Measurements from ENCODE around the gene CNNM1.

Gene CNNM1

DNA sequence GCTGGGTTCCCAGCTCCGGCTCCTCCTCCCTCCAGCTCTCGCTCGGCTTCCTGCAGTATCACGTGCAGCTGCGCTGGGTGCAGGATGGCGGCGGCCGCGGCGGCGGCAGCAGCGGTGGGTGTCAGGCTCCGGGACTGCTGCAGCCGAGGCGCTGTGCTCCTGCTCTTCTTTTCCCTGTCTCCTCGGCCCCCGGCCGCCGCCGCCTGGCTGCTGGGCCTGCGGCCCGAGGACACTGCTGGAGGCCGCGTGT lies at the start of gene CNNM1:
CNNM1 (plus strand) TSS at position 53 of the 250 bp plus-strand sequence; CDS start at position 85, 32 bp downstream.
- peak; percentile 9 for DNase-seq (ENCODE audit: low spot score)

DNA sequence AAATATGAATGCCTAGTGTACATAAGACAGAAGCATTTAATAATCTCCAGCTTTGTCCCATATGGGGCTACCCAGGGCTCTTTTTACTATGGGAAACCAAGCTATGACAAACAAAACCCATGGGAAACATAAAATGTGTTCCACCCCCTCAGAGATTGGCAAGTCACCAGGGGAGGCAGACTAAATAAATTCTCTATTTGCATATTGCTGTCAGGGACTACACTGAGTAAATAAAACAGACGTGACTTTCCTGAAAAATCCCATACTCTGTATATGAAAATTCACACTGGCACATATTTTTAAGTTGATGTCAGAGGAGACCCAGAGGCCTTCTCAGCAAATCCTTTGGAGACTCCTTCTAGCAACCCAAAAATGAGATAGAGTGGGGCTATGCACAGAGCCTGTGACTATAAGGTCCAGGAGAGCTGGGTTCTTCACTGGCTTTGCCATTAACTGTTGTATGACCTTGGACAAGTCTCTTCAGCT lies 49.5 kb upstream of the CNNM1 start:
- no peak for DNase-seq (ENCODE audit: low spot score)

DNA sequence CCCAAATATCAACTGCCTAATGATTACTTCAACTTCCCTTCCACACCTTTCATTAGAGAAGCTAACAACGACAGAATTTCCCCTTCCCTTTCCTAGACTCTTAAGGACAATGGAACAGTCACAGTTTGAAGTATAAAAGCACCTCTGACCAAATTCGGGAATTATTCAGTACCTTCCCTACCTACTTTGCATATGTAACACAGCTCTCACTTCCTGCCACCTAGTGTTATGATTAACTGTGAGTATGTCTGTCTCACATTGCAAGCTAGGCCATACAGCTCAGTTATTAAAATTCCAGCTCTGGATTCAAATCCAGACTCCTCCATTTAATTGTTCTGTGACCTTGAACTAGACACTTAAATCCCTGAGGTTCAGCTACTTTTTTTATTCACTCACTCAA lies 48.7 kb upstream of the CNNM1 start:
- no peak for DNase-seq (ENCODE audit: low spot score)

DNA sequence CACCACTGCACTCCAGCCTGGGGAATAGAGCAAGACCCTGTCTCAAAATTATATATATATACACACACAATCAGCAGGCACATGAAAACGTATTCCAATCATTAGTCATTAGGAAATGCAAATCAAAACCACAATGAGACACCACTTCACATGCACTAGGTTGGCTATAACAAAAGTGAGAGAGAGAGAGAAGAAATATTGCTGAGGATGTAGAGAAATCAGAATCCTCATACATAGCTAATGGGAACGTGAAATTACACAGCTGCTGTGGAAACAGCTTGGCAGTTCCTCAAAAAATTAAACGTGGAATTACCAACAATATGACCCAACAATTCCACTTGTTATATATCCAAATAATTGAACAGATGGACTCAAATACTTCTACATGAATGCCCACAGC lies 43.3 kb upstream of the CNNM1 start:
- DNase-seq (ENCODE audit: low spot score): no peak

DNA sequence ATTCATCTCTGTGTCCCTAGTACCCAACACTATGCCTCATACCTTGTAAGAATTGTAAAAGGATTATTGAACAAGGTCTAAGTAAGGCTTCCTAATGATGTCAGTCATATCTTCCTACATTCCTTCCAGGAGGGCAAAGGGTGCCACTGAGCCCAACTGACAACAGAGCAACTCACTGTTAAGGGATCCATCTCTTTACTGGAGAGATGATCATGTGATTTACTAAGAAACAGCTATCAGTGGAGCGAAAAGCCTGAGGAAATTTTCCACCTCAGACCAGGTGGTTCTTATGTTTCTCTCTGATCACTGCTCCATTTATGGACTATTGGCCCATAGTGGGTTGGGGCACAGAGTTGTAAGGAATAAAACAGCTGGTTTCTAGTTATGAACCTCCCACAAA lies 38.9 kb upstream of the CNNM1 start:
- DNase-seq (ENCODE audit: low spot score): no peak

DNA sequence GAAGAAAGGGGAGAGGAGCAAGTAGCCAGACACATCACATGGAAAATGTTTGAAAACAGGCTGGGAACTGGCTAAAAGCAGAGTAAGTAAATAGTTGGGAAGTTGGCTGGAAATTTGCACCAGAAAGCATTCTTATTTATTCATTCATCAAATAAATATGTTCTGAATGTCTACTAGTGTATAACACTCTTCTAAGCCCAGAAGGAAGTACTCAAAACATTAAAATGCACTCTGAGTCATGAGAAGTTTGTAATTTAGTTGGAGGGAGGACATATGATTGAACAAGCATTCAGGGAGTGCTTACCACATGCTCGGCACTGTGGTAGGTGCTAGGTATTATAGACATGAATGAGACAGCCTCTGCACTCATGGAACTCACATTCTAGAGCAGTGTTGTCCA lies 37.0 kb upstream of the CNNM1 start:
- no peak for DNase-seq (ENCODE audit: low spot score)

DNA sequence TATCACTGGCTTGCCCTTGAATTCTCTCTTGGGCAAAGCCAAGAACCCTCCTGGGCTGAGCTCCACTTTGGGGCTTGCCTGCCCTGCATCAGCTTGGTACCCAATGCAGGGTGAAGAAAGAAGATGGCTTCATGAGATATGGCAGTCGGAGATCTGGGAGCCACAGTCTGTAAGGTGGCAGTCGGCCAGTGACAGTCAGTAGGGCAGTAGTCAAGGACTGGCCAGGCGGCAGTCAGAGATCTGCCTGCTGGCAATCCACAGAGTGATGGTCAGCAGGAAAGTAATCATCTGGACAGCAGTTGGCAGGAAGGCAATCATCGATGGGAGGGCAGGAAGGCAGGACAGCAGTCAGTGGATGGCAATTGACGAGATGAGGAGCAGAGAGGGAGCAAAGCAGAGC lies 32.6 kb upstream of the CNNM1 start:
- DNase-seq (ENCODE audit: low spot score): no peak

DNA sequence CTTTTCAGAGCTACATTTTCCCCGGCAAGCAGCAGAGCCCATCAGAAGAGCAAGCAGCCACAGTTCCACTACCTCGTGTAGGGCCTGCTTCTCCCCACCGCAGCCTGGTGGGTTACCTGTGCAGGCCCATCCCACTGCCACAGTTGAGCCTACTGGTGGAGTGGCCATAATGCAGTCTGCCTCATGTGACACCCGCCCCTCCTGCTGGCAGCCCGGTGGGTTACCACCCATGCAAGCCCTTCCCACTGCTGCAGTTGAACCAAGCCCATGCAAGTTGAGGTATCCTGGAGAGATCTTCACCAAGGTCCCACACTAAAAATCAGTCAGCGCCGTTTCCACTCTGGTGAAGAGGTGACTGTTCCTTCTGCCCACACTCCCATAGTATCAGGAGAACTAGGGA lies 32.1 kb upstream of the CNNM1 start:
- no peak for DNase-seq (ENCODE audit: low spot score)

DNA sequence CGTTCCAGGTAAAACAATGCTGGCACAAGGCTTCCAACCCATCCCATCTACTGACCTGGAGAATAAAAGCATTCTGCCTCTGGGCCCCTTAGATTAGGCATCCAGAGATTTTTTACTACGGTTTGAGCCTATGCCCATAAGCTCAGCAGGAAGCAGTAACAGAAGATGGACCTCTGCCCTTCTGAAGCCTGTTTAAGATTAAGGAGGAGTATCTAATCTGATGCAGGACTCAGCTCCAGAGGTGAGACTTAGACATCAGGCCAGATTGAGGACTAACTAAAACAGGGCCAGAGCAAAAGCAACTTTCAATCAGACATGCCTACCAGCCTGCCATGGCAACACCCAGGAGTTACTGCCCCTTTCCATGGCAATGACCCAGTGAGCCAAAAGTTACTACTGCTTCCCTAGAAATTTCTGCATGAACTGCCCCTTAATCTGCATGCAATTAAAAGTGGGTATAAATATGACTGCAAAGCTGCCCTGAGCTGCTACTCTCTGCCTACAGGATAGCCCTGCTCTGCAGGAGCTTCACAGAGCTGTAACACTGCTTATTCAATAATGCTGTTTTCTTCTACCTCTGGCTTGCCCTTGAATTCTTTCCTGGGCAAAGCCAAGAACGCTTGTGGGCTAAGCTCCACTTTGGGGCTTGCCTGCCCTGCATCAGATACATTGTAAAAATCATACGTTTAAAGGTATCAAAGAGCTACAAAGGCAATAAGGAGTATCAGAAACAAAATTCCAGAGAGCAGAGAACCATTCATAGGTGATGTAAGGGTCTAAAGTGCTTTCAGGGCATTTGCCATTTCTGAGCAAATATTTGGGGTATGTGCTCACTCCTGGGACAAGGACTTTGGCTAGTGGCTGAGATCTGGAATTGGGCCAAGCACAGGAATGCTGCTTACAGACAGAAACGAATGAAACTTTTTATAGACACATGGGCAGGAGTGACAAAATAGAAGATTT lies 25.0 kb upstream of the CNNM1 start:
- DNase-seq (ENCODE audit: low spot score): no peak

DNA sequence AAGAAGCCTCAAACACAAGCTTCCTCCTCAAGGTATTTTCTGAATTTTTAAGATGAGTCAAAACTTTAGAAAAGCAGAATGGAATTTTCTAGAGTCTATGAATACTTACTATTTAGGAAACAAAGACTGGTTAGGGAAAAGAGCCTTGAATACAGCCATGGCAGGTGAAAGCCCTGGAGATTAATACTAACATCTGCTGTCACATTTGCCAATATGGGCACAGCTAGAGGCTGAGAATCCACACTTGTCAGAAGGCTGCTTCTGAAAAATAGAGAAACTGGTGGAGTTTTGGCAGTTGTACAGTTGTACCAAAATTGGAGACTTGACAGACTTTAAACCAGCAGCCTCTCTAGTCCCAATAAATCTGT lies 24.3 kb upstream of the CNNM1 start:
- no peak for DNase-seq (ENCODE audit: low spot score)

DNA sequence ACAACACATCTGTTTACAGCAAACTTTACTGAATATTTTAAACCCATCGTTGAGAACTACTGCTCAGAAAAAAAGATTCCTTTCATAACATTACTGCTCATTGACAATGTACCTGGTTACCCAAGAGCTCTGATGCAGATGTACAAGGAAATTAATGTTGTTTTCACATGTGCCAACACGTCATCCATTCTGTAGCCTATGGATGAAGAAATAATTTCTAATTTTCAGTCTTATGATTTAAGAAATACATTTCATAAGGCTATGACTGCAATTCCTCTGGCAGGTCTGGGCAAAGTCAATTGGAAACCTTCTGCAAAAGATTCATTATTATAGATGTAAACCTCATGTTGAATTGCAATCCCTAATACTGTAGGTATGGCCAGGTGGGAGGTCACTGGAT lies 16.7 kb upstream of the CNNM1 start:
- no peak for DNase-seq (ENCODE audit: low spot score)

DNA sequence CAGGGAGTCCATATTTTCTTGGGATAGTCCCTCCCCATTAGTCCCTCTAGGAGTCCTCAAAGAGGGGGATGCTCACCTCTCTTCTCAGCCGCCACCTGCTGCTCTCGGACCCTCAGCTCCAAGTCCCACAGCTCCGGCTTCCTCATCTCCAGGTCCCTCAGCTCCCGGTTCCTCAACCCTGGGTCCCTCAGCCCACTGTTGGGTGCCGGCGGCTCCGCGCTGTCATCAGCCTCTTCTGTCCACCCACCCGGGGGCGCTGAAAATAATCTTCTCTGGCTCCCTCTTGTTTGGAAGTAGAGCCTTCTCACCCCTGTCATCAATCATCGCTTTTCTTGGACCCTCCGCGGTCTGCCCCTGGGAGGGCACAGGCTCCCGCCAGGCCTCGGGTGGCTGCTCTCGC lies 13.3 kb upstream of the CNNM1 start:
- DNase-seq (ENCODE audit: low spot score): no peak

DNA sequence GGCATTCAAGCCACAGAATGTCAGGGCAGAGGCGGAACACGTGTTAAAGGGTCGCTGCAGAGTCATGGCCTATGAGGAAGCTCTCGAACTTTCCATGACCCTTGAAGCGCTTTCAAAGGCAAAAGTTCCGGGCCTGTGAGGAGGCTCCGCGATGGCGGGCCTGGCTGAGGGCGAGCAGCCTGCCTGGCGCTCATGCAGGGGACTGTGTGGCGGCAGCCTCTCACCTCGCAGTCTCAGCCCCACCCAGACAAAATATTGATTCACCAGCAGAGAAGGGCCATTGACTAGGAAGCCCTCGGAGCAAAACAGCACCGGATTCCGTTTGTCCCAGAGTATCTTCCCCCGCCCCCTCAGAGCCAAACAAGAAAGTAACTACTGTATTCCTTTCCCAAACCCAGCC lies 12.8 kb upstream of the CNNM1 start:
- DNase-seq (ENCODE audit: low spot score): no peak

DNA sequence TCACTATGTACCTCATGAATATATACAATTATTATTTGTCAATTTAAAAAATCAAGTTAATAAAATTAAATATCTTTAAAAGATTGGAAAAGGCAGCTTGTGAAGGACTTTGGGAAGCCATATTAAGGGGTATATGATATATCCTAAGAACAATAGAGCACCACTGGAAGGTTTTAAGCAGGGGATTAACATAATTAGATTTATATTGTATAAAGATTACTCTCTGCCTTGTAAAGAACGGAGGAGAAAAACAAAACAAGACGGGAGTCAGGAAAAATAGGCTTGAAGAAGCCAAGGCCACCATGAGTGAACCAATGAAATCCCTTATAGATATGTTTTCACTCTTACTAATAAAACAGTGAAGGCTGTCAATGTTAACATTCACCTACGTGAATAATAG lies 11.1 kb upstream of the CNNM1 start:
- no peak for DNase-seq (ENCODE audit: low spot score)

DNA sequence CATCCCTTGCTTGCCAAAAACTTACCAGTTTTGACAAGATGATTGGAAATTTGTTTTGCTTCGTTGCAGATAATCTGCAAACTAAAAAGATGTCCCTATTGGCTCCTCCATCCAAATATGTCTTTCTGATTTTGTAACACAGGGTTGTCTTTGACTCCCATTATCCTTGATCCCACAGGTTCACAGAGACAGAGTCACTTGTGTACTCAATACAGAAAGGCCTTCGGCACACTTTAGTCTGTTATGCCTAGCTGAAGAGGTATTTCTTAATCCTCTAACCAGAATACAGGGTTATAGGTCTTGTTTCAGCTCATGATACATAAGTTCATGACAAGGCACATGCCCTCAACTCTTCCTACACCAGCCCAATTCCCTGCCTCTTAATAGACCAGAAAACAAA lies 10.7 kb upstream of the CNNM1 start:
- DNase-seq (ENCODE audit: low spot score): no peak

DNA sequence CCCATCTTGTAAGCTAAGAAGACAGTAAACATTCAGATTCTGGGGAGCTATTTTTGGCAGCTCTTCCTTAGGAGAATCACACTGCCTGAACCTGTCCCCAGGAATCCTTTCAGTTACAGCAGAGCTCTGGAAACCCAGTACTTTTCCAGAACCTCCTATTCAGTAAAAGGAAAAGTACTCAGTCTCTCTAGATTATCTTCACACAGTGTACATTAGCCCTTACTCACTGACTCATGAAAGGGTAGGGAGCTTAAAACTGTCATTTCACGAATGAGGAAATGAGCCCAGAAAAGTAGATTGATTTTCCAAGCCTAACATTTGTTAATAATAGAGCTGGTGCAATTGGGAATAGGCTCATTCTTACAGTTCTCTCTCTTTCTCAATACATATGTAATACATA lies 3.9 kb upstream of the CNNM1 start:
- DNase-seq (ENCODE audit: low spot score): no peak

DNA sequence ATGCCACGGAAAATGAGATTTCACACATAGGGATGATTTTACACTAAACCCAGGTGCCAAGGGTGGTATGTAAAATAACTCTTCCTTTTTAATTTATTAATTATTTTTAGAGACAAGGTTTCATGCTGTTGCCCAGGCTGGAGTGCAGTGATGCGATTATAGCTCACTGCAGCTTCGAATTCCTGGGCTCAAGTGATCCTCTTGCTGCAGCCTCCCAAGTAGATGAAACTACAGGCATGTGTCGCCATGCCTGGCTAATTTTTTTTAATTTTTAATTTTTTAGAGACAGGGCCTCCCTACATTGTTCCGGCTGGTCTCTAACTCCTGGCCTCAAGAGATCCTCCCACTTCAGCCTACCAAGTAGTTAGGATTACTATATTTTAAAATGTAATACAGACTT lies 2.3 kb upstream of the CNNM1 start:
- DNase-seq (ENCODE audit: low spot score): no peak

DNA sequence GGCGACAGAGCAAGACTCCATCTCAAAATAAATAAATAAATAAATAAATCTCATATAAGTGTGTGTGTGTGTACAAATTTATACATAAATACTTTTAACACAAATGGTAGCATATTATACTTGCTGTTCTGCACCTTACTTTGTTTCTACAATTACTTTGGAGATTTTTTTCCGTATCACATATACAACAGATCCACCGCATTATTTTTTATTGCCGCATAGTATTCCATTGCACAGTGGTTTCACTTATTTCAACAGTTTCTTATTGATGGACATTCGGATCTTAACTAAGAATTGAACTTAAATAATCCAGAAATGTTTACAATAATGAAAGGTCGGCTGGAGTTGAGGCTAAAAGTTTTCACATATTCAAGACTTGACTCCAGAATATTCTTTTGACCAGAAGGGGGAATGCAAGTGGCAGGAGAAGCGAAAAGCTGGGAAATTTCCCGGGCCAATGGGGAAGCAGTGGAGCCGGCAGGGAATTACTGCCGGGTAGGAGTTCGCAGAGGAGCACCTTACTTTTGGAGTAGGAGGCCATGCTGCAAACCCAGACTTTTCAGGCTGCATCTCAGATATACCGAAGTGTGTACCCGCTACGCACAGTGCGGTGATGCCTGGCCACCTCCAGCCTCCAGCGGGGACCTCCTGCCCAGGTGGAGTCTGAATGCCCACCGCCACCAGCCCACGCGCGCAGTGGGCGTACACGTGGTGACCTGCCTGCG lies 415 bp upstream of the CNNM1 start:
- no peak for DNase-seq (ENCODE audit: low spot score)

DNA sequence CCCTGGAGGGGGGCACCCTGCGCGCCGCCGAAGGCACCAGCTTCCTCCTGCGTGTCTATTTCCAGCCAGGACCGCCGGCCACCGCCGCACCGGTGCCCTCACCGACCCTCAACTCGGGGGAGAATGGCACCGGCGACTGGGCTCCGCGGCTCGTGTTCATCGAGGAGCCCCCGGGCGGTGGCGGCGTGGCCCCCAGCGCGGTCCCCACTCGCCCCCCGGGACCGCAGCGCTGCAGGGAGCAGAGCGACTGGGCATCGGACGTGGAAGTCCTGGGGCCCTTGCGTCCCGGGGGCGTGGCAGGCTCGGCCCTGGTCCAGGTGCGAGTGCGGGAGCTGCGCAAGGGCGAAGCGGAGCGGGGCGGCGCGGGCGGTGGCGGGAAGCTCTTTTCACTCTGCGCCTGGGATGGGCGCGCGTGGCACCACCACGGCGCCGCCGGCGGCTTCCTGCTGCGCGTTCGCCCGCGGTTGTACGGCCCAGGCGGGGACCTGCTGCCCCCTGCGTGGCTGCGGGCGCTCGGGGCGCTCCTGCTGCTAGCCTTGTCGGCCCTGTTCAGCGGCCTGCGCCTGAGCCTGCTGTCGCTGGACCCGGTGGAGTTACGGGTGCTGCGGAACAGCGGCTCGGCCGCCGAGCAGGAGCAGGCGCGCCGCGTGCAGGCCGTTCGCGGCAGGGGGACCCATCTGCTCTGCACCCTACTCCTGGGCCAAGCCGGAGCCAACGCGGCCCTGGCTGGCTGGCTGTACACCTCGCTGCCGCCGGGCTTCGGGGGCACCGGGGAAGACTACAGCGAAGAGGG lies 594 bp downstream of the CNNM1 start:
- DNase-seq (ENCODE audit: low spot score): no peak

DNA sequence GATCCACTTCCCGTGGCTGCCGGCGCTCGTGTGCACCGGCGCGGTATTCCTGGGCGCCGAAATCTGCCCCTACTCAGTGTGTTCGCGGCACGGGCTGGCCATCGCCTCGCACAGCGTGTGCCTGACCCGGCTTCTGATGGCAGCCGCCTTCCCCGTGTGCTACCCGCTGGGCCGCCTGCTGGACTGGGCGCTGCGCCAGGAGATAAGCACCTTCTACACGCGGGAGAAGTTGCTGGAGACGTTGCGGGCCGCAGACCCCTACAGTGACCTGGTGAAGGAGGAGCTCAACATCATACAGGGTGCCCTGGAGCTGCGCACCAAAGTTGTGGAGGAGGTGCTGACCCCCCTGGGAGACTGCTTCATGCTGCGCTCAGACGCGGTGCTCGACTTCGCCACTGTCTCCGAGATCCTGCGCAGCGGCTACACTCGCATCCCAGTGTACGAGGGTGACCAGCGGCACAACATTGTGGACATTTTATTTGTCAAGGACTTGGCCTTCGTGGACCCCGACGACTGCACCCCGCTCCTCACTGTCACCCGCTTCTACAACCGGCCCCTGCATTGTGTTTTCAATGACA lies 1.3 kb downstream of the CNNM1 start:
- DNase-seq (ENCODE audit: low spot score): no peak

DNA sequence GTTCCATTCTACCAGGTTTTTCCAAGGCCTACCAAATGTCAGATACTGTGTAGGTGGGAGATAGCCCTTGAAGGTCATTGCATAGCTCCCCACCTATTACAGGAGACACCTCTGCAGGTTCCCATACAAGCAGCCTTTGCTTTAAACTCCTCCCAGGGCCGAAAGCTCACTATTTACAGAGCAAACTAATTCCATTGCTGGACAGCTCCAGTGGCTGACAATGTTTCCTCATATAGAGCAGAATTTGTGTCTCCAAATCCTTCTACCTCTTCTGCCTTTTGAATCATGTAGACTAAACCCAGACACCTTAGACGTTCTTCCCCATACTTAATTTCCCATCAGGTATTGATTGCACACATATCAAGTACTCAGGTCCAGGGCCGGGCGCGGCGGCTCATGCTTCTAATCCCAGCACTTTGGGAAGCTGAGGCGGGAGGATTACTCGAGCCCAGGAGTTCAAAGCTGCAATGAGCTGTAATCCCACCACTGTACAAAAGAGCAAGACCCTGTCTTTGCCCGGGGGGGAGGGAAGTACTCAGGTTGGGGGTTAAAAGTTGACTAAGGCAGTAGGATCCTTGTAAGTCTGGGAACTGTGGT lies 2.1 kb downstream of the CNNM1 start:
- no peak for DNase-seq (ENCODE audit: low spot score)

DNA sequence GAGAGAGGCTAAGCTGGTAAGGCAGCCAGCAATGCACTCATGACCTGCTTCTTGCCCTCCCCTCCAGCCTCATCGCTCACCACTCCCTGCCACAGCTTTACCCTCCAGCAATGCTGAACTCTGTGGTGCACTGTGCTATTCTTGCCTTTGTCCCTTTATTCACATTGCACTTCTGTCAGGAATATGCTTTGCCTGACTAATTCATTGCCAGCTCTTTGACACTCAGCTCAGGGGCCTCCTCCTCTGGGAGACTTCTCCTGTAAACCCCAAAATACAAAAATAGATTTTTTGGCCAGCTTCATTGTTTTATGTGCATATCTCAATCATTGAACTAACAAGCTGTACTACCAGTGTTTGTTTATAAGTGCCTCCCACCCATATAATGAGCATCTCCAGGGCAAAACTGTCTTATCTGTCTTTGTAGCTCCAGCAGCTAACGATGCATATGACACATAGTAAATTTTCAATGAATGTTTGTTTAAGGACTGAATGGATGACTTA lies 8.2 kb downstream of the CNNM1 start:
- no peak for DNase-seq (ENCODE audit: low spot score)
